ENCODE data around the gene TLE7.

Gene TLE7

DNA sequence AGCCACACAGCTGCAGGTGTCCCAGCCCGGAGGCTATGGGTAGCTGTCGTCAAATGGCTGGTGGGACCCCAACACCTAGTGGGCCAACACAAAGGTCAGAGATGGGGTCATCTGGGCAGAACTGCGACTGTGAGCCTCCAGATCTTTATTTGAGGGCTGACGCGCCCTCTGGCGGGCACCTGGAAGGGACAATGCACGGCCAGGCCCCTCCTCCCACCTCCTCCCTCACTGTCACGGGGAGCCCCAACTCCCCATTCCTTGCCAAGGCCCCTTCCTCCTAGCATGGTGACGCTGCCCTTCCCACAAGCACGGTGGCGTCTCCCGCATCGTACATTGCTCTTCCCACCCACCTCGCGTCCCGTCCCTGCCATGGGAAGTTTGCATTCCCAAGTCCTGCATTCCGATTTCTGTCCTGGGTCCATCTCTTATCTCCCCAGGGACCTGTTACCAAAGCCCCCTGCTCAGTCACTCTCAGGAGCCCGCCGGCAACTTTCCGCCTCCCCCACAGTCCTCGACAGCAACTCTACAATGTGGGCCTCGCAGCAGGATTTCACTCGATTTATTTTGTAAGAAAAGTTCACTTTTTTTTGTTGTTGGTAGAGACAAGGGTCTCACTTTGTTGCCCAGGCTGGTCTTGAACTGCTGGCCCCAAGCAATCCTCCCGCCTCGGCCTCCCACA, 1.0 kb downstream of the TLE7 start:
- Histone ChIP-seq H3K4me3 (replicated peaks; ENCODE audit: low read depth, low read length) (no peak overlapping the region), H3K27me3 (replicated peaks; ENCODE audit: control insufficient read depth, insufficient read depth, low read length) (no peaks in the 10 kb centered on the region; the same call in 1 of the 2 replicates), H3K36me3 (ENCODE audit: control insufficient read depth, insufficient read depth, low read length) (no peaks in the 10 kb centered on the region)
- TF ChIP-seq, protein P1, sequence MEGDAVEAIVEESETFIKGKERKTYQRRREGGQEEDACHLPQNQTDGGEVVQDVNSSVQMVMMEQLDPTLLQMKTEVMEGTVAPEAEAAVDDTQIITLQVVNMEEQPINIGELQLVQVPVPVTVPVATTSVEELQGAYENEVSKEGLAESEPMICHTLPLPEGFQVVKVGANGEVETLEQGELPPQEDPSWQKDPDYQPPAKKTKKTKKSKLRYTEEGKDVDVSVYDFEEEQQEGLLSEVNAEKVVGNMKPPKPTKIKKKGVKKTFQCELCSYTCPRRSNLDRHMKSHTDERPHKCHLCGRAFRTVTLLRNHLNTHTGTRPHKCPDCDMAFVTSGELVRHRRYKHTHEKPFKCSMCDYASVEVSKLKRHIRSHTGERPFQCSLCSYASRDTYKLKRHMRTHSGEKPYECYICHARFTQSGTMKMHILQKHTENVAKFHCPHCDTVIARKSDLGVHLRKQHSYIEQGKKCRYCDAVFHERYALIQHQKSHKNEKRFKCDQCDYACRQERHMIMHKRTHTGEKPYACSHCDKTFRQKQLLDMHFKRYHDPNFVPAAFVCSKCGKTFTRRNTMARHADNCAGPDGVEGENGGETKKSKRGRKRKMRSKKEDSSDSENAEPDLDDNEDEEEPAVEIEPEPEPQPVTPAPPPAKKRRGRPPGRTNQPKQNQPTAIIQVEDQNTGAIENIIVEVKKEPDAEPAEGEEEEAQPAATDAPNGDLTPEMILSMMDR (IDR thresholded peaks at IDR 0.05; ENCODE audit: insufficient read depth, low read length, poor library complexity, severe bottlenecking), result peak; percentile 48
- no peak for DNase-seq (ENCODE audit: extremely low read depth, insufficient read length)

GRCh38 chr16:71439523-71439922, 2.3 kb downstream of the TLE7 start:
- TF ChIP-seq, protein P1 (IDR thresholded peaks at IDR 0.05; ENCODE audit: insufficient read depth, low read length, poor library complexity, severe bottlenecking), result no peak
- H3K36me3 ChIP-seq (ENCODE audit: control insufficient read depth, insufficient read depth, low read length), result no peaks in the 10 kb centered on the region
- DNase-seq (ENCODE audit: extremely low read depth, insufficient read length), result no peak

DNA sequence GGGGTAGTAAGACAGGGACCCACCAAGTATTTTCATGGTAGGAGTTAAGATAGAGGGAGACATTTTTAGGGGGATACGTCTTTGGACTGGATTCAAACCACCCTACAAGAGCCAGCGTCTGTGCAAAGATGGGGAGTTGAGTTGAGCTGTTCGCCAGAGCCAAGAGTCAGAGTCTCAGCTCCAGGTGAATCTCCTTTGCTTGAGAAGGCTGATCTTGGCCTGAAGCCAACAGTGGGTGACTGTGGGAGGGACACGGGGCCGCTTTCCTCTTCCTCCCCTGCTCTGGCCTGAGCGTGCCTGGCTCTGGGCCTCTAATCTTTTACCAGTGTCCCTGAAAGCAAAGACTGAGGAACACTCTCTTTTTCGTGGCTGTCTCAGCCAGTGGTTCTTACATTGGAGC, 5.4 kb downstream of the TLE7 start:
- H3K4me3 ChIP-seq (replicated peaks; ENCODE audit: low read depth, low read length), result no peak overlapping the region
- TF ChIP-seq, protein P1 (IDR thresholded peaks at IDR 0.05; ENCODE audit: insufficient read depth, low read length, poor library complexity, severe bottlenecking), result no peak
- H3K36me3 ChIP-seq (ENCODE audit: control insufficient read depth, insufficient read depth, low read length), result no peaks in the 10 kb centered on the region
- no peaks in the 10 kb centered on the region; the same call in 1 of the 2 replicates for H3K27me3 ChIP-seq (replicated peaks; ENCODE audit: control insufficient read depth, insufficient read depth, low read length)
- no peak for DNase-seq (ENCODE audit: extremely low read depth, insufficient read length)

More at GRCh38 chr16:71439523-71439922, 2.3 kb downstream of the TLE7 start:
- H3K4me3 ChIP-seq (replicated peaks; ENCODE audit: low read depth, low read length), result no peak overlapping the region
- no peaks in the 10 kb centered on the region; the same call in 1 of the 2 replicates for H3K27me3 ChIP-seq (replicated peaks; ENCODE audit: control insufficient read depth, insufficient read depth, low read length)

DNA sequence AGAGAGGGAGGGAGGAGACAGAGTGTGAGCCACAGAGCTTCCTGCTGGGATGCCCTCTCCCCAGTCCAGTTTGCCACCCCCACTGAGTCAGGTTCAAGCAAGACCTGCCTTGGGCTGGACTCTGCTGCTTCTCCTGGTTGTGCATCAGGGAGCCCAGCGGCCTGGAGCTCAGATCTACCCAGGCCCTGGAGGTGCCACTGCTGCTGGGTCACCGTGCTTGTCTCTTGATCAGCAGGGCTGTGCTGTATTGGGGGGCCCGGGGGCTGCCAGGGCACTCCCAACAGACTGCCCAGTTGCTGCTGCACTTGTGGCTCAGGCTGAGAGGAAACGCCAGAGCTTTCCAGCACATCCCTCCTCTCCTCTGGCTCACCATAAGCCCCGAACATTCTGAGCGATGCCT, 8.9 kb downstream of the TLE7 start:
- Histone ChIP-seq H3K4me3 (replicated peaks; ENCODE audit: low read depth, low read length) (no peak overlapping the region), H3K36me3 (ENCODE audit: control insufficient read depth, insufficient read depth, low read length) (no peaks in the 10 kb centered on the region), H3K27me3 (replicated peaks; ENCODE audit: control insufficient read depth, insufficient read depth, low read length) (peaks cover 3% of the 10 kb centered on the region)
- TF ChIP-seq, protein P1 (IDR thresholded peaks at IDR 0.05; ENCODE audit: insufficient read depth, low read length, poor library complexity, severe bottlenecking), result no peak
- no peak for DNase-seq (ENCODE audit: extremely low read depth, insufficient read length)

DNA sequence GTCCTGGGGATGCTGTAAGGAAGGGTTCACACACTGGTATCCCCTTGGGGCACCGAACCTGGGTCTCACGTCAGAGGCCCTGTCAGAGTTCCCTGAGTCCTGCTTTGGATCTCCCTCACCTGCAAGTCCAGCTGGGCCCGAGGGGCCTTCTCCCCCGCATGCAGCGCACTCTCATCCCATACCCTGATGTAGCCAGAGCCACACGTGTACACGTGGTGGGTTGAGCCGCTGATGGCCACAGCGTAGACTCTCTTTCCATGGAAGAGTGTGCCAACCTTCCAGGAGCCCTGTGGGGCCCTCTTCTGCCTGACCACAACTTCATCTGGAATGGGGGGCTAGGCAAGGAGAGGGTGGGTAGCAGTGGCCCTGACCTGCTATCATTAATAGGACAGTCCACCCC, 9.9 kb downstream of the TLE7 start:
- Histone ChIP-seq H3K27me3 (replicated peaks; ENCODE audit: control insufficient read depth, insufficient read depth, low read length) (peaks cover 3% of the 10 kb centered on the region), H3K4me3 (replicated peaks; ENCODE audit: low read depth, low read length) (no peak overlapping the region), H3K36me3 (ENCODE audit: control insufficient read depth, insufficient read depth, low read length) (no peaks in the 10 kb centered on the region)
- no peak for DNase-seq (ENCODE audit: extremely low read depth, insufficient read length)
- TF ChIP-seq, protein P1 (IDR thresholded peaks at IDR 0.05; ENCODE audit: insufficient read depth, low read length, poor library complexity, severe bottlenecking), result no peak
